ENCODE measurements around the gene IGSF21. TPM values are rescaled to one million over a fixed set of nuclear protein-coding genes. Genes with fewer than 3 reads are reported as not detected.

IGSF21 gene
- total and polyA plus RNA-seq, 2 donors (not counting 3 experiments of a cell fraction or from before 2014, with no cell fraction given): not detected

GRCh38 chr1:18175051-18175450 is 67.5 kb downstream of the IGSF21 start:
- DNase-seq (ENCODE audit: low read depth, low spot score): no peak
- H3K27me3 ChIP-seq (ENCODE audit: control insufficient read depth in 2 of 2, insufficient read depth in 2 of 2, low read length in 2 of 2): no peaks in the 10 kb centered on the region
- H4K20me1 ChIP-seq (replicated peaks; ENCODE audit: control insufficient read depth, extremely low read depth, insufficient read depth, low read length): no peaks in the 10 kb centered on the region
- no peak overlapping the region for H3K4me3 ChIP-seq (replicated peaks in 1 of 3; ENCODE audit: insufficient read depth in 1 of 3, low read depth in 1 of 3, low read length in 3 of 3)
- no peak overlapping the region for H2AFZ ChIP-seq (ENCODE audit: low read depth, low read length)
- no peak overlapping the region for H3K4me2 ChIP-seq (ENCODE audit: insufficient read depth, low read length)
- no TSS peak for BruUV-seq (replicated peaks)
- TF ChIP-seq CTCF (IDR thresholded peaks at IDR 0.05; ENCODE audit: extremely low read depth in 1 of 2, insufficient read depth in 1 of 2, low read depth in 1 of 2, low read length in 2 of 2): no peak
- no peak for TF ChIP-seq EZH2 (IDR thresholded peaks at IDR 0.05; ENCODE audit: borderline replicate concordance, low read depth, low read length, severe bottlenecking)
- no peak for TF ChIP-seq POLR2AphosphoS5 (IDR thresholded peaks at IDR 0.05; ENCODE audit: insufficient read depth, low read depth, low read length)
- TF ChIP-seq MAX (IDR thresholded peaks at IDR 0.05; ENCODE audit: insufficient read depth, insufficient read length): no peak
- no peak for TF ChIP-seq FOS (IDR thresholded peaks at IDR 0.05; ENCODE audit: borderline replicate concordance, insufficient read depth, low read length)
- TF ChIP-seq GATA2 (IDR thresholded peaks at IDR 0.05; ENCODE audit: insufficient read depth, insufficient read length, low read depth, low read length): no peak
- TF ChIP-seq MYC (IDR thresholded peaks at IDR 0.05; ENCODE audit: low read depth, low read length): no peak
- no peak for TF ChIP-seq JUN (IDR thresholded peaks at IDR 0.05; ENCODE audit: borderline replicate concordance, insufficient read depth, insufficient read length, low read depth)
- no peak for TF ChIP-seq POLR2A (IDR thresholded peaks at IDR 0.05; ENCODE audit: low read depth, low read length)
- dilution Hi-C loops (cut with MboI; ENCODE audit: extremely low pct_ligation_motif_present, low sequenced_read_pairs) (no loop called here), intact Hi-C loops (cut with micrococcal nuclease) (no loop called here)
- CTCF ChIA-PET: no interaction called here
- POLR2A ChIA-PET: no interaction called here
- H3K9me3 ChIP-seq (replicated peaks; ENCODE audit: control insufficient read depth, insufficient read depth, low read length): no peaks in the 10 kb centered on the region
- H3K4me1 ChIP-seq (ENCODE audit: control insufficient read depth, extremely low read depth, insufficient read depth, low read length): no peaks in the 10 kb centered on the region
- H3K9me1 ChIP-seq (replicated peaks; ENCODE audit: control insufficient read depth, extremely low read depth, insufficient read depth, low read length): no peaks in the 10 kb centered on the region
- H3K27ac ChIP-seq (ENCODE audit: insufficient read depth, low read depth, low read length): no peak overlapping the region
- H3K9ac ChIP-seq (replicated peaks; ENCODE audit: extremely low read depth, insufficient read depth, low read length): no peak overlapping the region
- H3K79me2 ChIP-seq (ENCODE audit: control insufficient read depth, insufficient read depth, low read length): no peaks in the 10 kb centered on the region
- no peak for FAIRE-seq
- no peaks in the 10 kb centered on the region for H3K36me3 ChIP-seq (ENCODE audit: control insufficient read depth in 2 of 2, extremely low read depth in 1 of 2, insufficient read depth in 2 of 2, low read length in 2 of 2)
